NCI-H2227 treated with DMSO at 0.1 percent for 48 hours (cell line): ENCODE measurements around the gene ANKRD62.
"Not testable (repeated sequence)": the region's sequence is repeated elsewhere in the genome, so short reads cannot be mapped to it uniquely, and the experiment has no call there.

Experiments used
- DNase-seq: peaks from one replicate; lab custom pipeline; 2025; lab: John Stamatoyannopoulos, UW

The ANKRD62 gene

GRCh38 chr18:12099160-12099559 lies 5.5 kb downstream of the ANKRD62 start:
- no peak for DNase-seq

GRCh38 chr18:12101266-12101665 lies 7.6 kb downstream of the ANKRD62 start:
- no peak for DNase-seq

GRCh38 chr18:12102136-12102842 lies 8.6 kb downstream of the ANKRD62 start:
- DNase-seq, result no peak

- DNase-seq, result no peak
Observed at GRCh38 chr18:12106471-12106870, 12.8 kb downstream of the ANKRD62 start.

GRCh38 chr18:12109836-12110235 lies 16.2 kb downstream of the ANKRD62 start:
- no peak for DNase-seq

DNA sequence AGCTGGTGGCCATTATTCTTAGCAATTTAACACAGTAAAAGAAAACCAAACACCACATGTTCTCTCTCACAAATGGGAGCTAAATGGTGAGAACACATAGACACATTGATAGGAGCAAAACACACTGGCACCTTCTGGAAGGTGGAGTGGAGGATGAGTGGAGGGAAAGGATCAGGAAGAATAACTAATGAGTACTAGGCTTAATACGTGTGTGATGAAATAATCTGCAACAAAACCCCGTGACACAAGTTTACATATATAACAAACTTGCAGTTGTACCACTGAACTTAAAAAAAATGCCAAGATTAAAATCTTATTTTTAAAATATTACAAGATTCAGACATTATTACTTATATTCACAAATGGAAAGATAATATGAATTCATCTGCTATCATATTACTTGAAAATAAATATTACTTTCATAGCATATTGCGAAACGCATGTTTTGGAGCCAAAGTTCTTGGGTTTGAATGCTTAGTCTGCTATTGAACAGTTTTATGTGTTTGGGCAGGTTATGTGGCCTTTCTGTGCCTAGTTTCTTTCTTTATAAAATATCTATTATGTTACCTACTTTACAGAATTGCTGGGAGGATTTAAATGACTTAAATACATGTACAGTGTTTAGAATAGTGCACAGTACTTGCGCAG lies 20.5 kb downstream of the ANKRD62 start:
- no peak for DNase-seq

DNA sequence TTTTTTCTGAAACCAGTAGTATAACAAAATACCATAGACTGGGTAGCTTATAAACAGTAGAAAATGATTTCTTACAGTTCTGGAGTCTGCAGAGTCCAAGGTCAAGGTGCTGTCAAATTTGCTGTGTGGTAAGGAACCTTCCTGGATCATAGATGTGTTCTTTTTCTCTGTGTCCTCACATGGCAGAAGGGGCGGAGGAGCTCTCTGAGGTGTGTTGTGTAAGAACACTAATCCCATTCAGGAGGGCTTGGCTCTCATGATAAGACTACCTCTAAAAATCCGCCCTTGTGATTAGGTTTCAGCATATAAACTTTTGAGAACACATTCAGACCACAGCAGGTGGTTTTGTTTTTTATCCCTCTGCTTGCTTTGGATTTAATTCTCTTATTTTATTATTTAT lies 25.7 kb downstream of the ANKRD62 start:
- no peak for DNase-seq

- DNase-seq, result no peak
Observed at GRCh38 chr18:12121175-12122042, 27.8 kb downstream of the ANKRD62 start.

GRCh38 chr18:12122043-12122389 lies 28.4 kb downstream of the ANKRD62 start:
- DNase-seq, result not testable (repeated sequence)

- not testable (repeated sequence) for DNase-seq
Observed at GRCh38 chr18:12127647-12128046, 34.0 kb downstream of the ANKRD62 start.

- DNase-seq, result not testable (repeated sequence)
Observed at GRCh38 chr18:12138831-12139230, 45.2 kb downstream of the ANKRD62 start.

DNA sequence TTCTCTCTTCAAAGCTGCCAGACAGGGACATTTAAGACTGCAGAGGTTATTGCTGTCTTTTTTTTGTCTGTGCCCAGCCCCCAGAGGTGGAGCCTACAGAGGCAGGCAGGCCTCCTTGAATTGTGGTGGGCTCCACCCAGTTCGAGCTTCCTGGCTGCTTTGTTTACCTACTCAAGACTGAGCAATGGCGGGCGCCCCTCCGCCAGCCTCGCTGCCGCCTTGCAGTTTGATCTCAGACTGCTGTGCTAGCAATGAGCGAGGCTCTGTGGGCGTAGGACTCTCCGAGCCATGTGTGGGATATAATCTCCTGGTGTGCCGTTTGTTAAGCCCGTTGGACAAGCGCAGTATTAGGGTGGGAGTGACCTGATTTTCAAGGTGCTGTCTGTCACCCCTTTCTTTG lies 47.2 kb downstream of the ANKRD62 start:
- not testable (repeated sequence) for DNase-seq

DNA sequence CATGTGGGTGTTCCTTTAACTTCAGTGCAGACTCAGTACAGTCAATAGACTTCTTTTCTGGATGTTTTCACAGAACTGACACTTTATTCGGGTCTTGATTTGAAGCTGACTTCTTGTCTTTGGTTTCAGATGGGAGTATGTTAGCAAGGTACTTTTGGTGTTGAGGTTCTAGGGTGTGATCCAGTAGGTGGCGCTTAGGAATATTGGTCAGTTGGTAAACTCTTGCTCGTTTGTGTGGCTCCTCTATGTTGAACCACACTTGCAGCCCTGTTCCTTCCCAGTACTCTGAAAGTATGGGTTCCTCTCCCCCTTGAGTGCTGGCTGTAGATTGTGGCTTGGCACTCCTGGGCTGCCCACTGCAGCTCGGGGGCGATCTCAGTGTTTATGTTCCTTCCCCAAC lies 48.1 kb downstream of the ANKRD62 start:
- DNase-seq, result not testable (repeated sequence)

- DNase-seq, result not testable (repeated sequence)
Observed at GRCh38 chr18:12149431-12149830, 55.8 kb downstream of the ANKRD62 start.

- DNase-seq, result no peak
Observed at GRCh38 chr18:12154361-12154760, 60.7 kb downstream of the ANKRD62 start.

GRCh38 chr18:12155996-12156395 lies 62.4 kb downstream of the ANKRD62 start:
- DNase-seq, result no peak

GRCh38 chr18:12159446-12159845 lies 65.8 kb downstream of the ANKRD62 start:
- no peak for DNase-seq

- no peak for DNase-seq
Observed at GRCh38 chr18:12162786-12163185, 69.1 kb downstream of the ANKRD62 start.

- no peak for DNase-seq
Observed at GRCh38 chr18:12165038-12165768, 71.6 kb downstream of the ANKRD62 start.
